Left ventricle myocardium inferior (tissue), 1 donor: ENCODE measurements around the gene CER1. TPM values are rescaled to one million over a fixed set of nuclear protein-coding genes. Genes with fewer than 3 reads are reported as not detected.

Source experiments
- DNase-seq: peaks from one replicate; pipeline ENCODE4 v3.0.0-alpha.2; 2020
- H3K27ac ChIP-seq: fragments of 200-600 bp; replicated peaks from 2 replicates; pipeline ENCODE4 v1.8.0; 2021
- H3K27me3 ChIP-seq: fragments of 200-600 bp; 2 replicates; pipeline ENCODE4 v1.8.0; 2021; ENCODE audit warnings: low read depth
- H3K36me3 ChIP-seq: fragments of 200-600 bp; 2 replicates; pipeline ENCODE4 v1.8.0; 2021
- H3K4me1 ChIP-seq: fragments of 200-600 bp; 2 replicates; pipeline ENCODE4 v1.8.0; 2021
- H3K4me3 ChIP-seq: fragments of 200-600 bp; 2 replicates; pipeline ENCODE4 v1.8.0; 2021; ENCODE audit warnings: mild to moderate bottlenecking, moderate library complexity
- H3K9me3 ChIP-seq: fragments of 200-600 bp; replicated peaks from 2 replicates; pipeline ENCODE4 v1.8.0; 2021
- intact Hi-C: fragments of 100-400 bp; cut with micrococcal nuclease; formaldehyde crosslinking; loops from one replicate; pipeline ENCODE4 v1.11.0; 2022
- total RNA-seq: library from RNA; stranded (reverse); fragmentation: NEBNext Ultra II Directional; extraction: Animal tissue kit (Norgen Biotek cat#: 25700); gene quantifications from one replicate; pipeline ENCODE4 v1.2.1, GENCODE V29; 2021
- TF ChIP-seq, protein P1 (sequence below): fragments of 200-600 bp; IDR thresholded peaks from 2 replicates; pipeline ENCODE4 v1.8.0; 2021; ENCODE audit warnings: antibody characterized with exemption, mild to moderate bottlenecking, borderline replicate concordance
- donor health status: DM: no; HTN: yes; CAD: no; lungs with severe emphysema.

Gene CER1
- total RNA-seq, 1 donor from 2014 or later, result not detected

DNA sequence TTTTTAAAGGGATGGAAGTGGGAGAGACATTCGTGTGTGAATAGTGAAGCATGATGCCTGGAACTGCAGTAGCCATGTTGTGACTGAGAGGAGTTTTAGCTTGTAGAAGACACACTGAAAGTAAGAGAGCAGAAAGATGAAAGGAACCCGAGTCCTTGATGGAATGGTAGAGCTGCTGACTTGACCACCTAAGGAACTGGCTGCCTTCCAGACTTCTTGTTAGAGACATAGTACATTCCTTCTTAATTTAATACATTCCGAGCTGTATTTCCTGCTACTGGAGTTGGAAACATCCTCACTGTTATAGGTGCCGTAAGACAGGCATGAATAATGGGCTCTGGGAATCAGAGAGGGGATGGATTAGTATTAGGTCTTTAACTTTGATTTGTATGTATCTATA, 7.4 kb downstream of the CER1 start:
- Histone ChIP-seq H3K27ac (no peak overlapping the region), H3K27me3 (peaks cover 13% of the 10 kb centered on the region), H3K36me3 (no peaks in the 10 kb centered on the region), H3K4me3 (no peak overlapping the region), H3K4me1 (no peaks in the 10 kb centered on the region), H3K9me3 (peaks cover 5% of the 10 kb centered on the region)
- TF ChIP-seq, protein P1, sequence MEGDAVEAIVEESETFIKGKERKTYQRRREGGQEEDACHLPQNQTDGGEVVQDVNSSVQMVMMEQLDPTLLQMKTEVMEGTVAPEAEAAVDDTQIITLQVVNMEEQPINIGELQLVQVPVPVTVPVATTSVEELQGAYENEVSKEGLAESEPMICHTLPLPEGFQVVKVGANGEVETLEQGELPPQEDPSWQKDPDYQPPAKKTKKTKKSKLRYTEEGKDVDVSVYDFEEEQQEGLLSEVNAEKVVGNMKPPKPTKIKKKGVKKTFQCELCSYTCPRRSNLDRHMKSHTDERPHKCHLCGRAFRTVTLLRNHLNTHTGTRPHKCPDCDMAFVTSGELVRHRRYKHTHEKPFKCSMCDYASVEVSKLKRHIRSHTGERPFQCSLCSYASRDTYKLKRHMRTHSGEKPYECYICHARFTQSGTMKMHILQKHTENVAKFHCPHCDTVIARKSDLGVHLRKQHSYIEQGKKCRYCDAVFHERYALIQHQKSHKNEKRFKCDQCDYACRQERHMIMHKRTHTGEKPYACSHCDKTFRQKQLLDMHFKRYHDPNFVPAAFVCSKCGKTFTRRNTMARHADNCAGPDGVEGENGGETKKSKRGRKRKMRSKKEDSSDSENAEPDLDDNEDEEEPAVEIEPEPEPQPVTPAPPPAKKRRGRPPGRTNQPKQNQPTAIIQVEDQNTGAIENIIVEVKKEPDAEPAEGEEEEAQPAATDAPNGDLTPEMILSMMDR, result no peak
- intact Hi-C loops, result no loop called here
- no peak for DNase-seq

DNA sequence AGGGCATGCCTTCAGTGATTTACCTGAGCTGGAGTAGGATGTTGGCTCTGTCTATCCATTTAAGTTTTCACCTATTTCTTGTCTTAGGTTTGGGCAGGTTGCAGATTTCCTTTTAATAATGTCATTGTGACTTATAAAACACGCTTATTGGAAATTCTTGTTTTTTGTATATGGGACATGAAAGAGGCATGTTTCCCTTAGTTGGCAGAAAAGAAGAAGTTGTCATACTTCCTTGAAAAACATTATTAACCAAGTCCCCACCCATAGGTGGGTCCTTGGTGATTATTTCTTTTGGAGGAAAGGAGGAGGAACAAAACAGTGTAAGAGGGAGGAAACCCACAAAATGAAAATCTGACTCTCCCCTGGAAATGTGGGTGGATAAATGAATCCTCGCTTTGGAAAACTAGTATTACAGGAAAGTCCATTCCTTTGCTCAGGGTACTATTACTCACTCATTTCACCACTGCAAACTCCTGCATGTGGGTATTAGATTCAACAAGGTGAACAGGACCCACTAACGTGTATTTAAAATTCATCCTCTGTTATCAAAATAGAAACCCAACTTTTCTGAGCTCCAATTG, 9.3 kb downstream of the CER1 start:
- H3K27ac ChIP-seq, result no peak overlapping the region
- H3K36me3 ChIP-seq, result no peaks in the 10 kb centered on the region
- no peak for DNase-seq
- intact Hi-C loops, result no loop called here
- no peak overlapping the region for H3K4me3 ChIP-seq
- TF ChIP-seq, protein P1, result no peak
- no peaks in the 10 kb centered on the region for H3K4me1 ChIP-seq
- peaks cover 7% of the 10 kb centered on the region for H3K27me3 ChIP-seq
- peaks cover 11% of the 10 kb centered on the region for H3K9me3 ChIP-seq

DNA sequence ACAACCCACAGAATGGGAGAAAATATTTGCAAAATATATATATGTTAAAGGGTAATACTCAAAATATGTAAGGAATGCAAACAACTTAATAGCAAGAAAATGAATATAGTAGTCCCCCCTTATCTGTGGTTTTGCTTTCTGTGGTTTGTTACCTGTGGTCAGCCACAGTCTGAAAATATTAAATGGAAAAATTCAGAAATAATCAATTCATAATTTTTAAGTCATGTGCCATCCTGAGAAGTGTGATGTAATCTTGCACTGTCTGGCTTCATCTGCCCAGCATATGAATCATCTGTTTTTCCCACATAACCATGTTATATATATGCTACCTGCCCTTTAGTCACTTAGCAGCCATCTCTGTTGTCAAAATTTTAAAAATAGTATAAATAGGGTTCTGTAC, 11.7 kb downstream of the CER1 start:
- H3K27me3 ChIP-seq, result no peaks in the 10 kb centered on the region
- H3K9me3 ChIP-seq, result peaks cover 30% of the 10 kb centered on the region
- intact Hi-C loops, result no loop called here
- no peak overlapping the region for H3K4me3 ChIP-seq
- no peaks in the 10 kb centered on the region for H3K36me3 ChIP-seq
- H3K27ac ChIP-seq, result no peak overlapping the region
- TF ChIP-seq, protein P1, result no peak
- no peaks in the 10 kb centered on the region for H3K4me1 ChIP-seq
- DNase-seq, result no peak

DNA sequence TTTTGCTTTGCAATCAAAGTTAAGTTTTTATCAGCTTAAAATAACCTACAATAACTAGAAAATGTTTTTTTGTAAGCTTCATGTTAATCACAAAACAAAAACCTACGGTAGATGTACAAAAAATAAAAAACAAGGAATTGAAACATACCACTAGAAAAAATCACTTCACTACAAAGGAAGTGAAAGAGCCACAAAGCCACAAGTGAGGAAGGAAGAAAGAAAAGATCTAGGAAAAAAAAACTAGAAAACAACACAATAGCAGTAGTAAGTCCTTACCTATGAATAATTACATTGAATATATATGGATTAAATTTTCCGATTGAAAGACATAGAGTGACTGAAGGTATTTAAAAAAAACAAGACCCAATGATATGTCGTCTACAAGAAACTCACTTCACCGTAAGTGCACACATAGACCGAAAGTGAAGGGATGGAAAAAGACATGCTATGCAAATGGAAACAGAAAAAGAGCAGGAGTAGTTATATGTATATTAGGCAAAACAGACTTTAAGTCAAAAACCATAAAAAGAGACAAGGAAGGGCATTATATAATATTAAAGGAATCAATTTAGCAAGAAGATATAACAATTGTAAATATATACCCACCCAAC, 15.9 kb downstream of the CER1 start:
- no peaks in the 10 kb centered on the region for H3K36me3 ChIP-seq
- no peaks in the 10 kb centered on the region for H3K4me1 ChIP-seq
- intact Hi-C loops, result no loop called here
- H3K4me3 ChIP-seq, result no peak overlapping the region
- peaks cover 48% of the 10 kb centered on the region for H3K9me3 ChIP-seq
- DNase-seq, result no peak
- TF ChIP-seq, protein P1, result no peak
- peaks cover 4% of the 10 kb centered on the region for H3K27me3 ChIP-seq
- no peak overlapping the region for H3K27ac ChIP-seq

DNA sequence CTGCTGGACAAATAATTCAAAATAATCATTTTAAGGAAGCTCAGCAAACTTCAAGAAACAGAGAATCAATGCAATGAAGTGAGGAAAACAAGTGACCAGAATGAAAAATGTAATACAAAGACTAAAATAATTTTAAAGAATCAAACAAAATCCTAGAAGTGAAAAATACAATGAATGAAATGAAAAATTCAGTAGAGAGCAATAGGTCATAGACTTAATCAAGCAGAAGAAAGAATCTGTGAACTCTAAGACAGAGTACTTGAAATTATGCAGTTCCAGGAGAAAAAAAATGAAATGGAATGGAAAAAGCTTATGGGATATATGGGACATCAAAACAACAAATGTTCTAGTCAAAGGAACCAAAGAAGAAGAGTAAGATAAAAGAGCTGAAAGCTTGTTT, 17.5 kb downstream of the CER1 start:
- TF ChIP-seq, protein P1, result no peak
- no peak for DNase-seq
- no peaks in the 10 kb centered on the region for H3K4me1 ChIP-seq
- H3K4me3 ChIP-seq, result no peak overlapping the region
- H3K27me3 ChIP-seq, result peaks cover 4% of the 10 kb centered on the region
- H3K27ac ChIP-seq, result no peak overlapping the region
- intact Hi-C loops, result no loop called here
- H3K36me3 ChIP-seq, result no peaks in the 10 kb centered on the region
- peaks cover 43% of the 10 kb centered on the region for H3K9me3 ChIP-seq
